ENCODE measurements around the gene ST6GAL1. TPM values are rescaled to one million over a fixed set of nuclear protein-coding genes. Genes with fewer than 3 reads are reported as not detected.

The ST6GAL1 gene
- total RNA-seq, 1 experiment from 2014 or later, result 15.6 TPM

GRCh38 chr3:187085021-187085666, 154.8 kb downstream of the ST6GAL1 start:
- H4K20me1 ChIP-seq (ENCODE audit: insufficient read depth), result no peaks in the 10 kb centered on the region
- H3K9me3 ChIP-seq (ENCODE audit: control insufficient read depth in 1 of 2, insufficient read depth in 1 of 2, low read depth in 1 of 2, low read length in 2 of 2), result peaks cover 0 to 4% of the 10 kb centered on the region in 2 experiments; a peak in 1 of 4 replicates
- H3K4me3 ChIP-seq (replicated peaks in 1 of 2; ENCODE audit: low read depth in 1 of 2, low read length in 2 of 2), result no peak overlapping the region
- ChIA-PET POLR2A (no interaction called here), RAD21 (ENCODE audit: low non-redundant PET in 1 of 2, low total read pairs in 2 of 2, uncharacterized antibody in 2 of 2, unreplicated experiment in 2 of 2) (no interaction called here), CTCF (no interaction called here)
- H3K9me2 ChIP-seq (ENCODE audit: insufficient read depth), result no peaks in the 10 kb centered on the region
- H3K4me2 ChIP-seq (ENCODE audit: low read length), result no peak overlapping the region
- H2AFZ ChIP-seq (ENCODE audit: low read depth, low read length, poor library complexity, severe bottlenecking), result no peak overlapping the region
- no peaks in the 10 kb centered on the region for H3K27me3 ChIP-seq (ENCODE audit: insufficient read depth, low read length)
- H3K4me1 ChIP-seq (ENCODE audit: control insufficient read depth in 1 of 2, insufficient read depth in 2 of 2, low read length in 2 of 2), result no peaks in the 10 kb centered on the region
- H3K27ac ChIP-seq (ENCODE audit: low read depth, low read length), result no peak overlapping the region
- H3K36me3 ChIP-seq (ENCODE audit: control insufficient read depth in 1 of 2, insufficient read depth in 2 of 2, low read length in 2 of 2), result no peaks in the 10 kb centered on the region
- ATAC-seq (no peak), DNase-seq (ENCODE audit: low read depth, low spot score) (no peak)
- H3K9ac ChIP-seq (ENCODE audit: low read length), result no peak overlapping the region
- H3K79me2 ChIP-seq (ENCODE audit: insufficient read depth, low read length), result no peaks in the 10 kb centered on the region
- BruUV-seq (replicated peaks), result no TSS peak
- intact Hi-C loops (cut with micrococcal nuclease), result no loop called here
- no peak for TF ChIP-seq TCF7L2 (IDR thresholded peaks at IDR 0.05; ENCODE audit: borderline replicate concordance, extremely low read depth, insufficient read depth, insufficient read length)
- TF ChIP-seq, protein P1, sequence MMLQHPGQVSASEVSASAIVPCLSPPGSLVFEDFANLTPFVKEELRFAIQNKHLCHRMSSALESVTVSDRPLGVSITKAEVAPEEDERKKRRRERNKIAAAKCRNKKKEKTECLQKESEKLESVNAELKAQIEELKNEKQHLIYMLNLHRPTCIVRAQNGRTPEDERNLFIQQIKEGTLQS (IDR thresholded peaks at IDR 0.05), result no peak
- TF ChIP-seq EZH2phosphoT487 (IDR thresholded peaks at IDR 0.05; ENCODE audit: borderline replicate concordance), result no peak
- no peak for TF ChIP-seq ELF1 (IDR thresholded peaks at IDR 0.05; ENCODE audit: borderline replicate concordance, low read depth)
- no peak for TF ChIP-seq EGR1 (IDR thresholded peaks at IDR 0.05; ENCODE audit: low read depth)
- TF ChIP-seq, protein P2, sequence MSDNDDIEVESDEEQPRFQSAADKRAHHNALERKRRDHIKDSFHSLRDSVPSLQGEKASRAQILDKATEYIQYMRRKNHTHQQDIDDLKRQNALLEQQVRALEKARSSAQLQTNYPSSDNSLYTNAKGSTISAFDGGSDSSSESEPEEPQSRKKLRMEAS (IDR thresholded peaks at IDR 0.05), result no peak
- no peak for TF ChIP-seq CBX3 (IDR thresholded peaks at IDR 0.05; ENCODE audit: low read depth)
- no peak for TF ChIP-seq SP1 (IDR thresholded peaks at IDR 0.05; ENCODE audit: low read depth)
- TF ChIP-seq POLR2A (IDR thresholded peaks at IDR 0.05; ENCODE audit: borderline replicate concordance, extremely low read depth, insufficient read depth, insufficient read length), result no peak
- no peak for TF ChIP-seq JUND (IDR thresholded peaks at IDR 0.05)
- TF ChIP-seq CTCF (IDR thresholded peaks at IDR 0.05 in 2 of 3, conservative IDR thresholded peaks at IDR 0.05 in 1 of 3; ENCODE audit: borderline replicate concordance in 1 of 3, insufficient read depth in 1 of 3, low read depth in 2 of 3, low read length in 2 of 3), result no peak
- no peak for TF ChIP-seq CEBPB (IDR thresholded peaks at IDR 0.05; ENCODE audit: low read depth)
- no peak for TF ChIP-seq RAD21 (IDR thresholded peaks at IDR 0.05; ENCODE audit: low read depth)
- TF ChIP-seq SIN3A (IDR thresholded peaks at IDR 0.05; ENCODE audit: low read depth), result no peak
- no peak for TF ChIP-seq FOSL1 (IDR thresholded peaks at IDR 0.05; ENCODE audit: low read depth)
- TF ChIP-seq YY1 (IDR thresholded peaks at IDR 0.05; ENCODE audit: extremely low read depth, insufficient replicate concordance, low read depth, low read length), result no peak
- TF ChIP-seq ZFX (IDR thresholded peaks at IDR 0.05), result no peak
- no peak for TF ChIP-seq SRF (IDR thresholded peaks at IDR 0.05; ENCODE audit: low read depth)
- no peak for TF ChIP-seq EZH2 (IDR thresholded peaks at IDR 0.05)
- TF ChIP-seq, protein P3, sequence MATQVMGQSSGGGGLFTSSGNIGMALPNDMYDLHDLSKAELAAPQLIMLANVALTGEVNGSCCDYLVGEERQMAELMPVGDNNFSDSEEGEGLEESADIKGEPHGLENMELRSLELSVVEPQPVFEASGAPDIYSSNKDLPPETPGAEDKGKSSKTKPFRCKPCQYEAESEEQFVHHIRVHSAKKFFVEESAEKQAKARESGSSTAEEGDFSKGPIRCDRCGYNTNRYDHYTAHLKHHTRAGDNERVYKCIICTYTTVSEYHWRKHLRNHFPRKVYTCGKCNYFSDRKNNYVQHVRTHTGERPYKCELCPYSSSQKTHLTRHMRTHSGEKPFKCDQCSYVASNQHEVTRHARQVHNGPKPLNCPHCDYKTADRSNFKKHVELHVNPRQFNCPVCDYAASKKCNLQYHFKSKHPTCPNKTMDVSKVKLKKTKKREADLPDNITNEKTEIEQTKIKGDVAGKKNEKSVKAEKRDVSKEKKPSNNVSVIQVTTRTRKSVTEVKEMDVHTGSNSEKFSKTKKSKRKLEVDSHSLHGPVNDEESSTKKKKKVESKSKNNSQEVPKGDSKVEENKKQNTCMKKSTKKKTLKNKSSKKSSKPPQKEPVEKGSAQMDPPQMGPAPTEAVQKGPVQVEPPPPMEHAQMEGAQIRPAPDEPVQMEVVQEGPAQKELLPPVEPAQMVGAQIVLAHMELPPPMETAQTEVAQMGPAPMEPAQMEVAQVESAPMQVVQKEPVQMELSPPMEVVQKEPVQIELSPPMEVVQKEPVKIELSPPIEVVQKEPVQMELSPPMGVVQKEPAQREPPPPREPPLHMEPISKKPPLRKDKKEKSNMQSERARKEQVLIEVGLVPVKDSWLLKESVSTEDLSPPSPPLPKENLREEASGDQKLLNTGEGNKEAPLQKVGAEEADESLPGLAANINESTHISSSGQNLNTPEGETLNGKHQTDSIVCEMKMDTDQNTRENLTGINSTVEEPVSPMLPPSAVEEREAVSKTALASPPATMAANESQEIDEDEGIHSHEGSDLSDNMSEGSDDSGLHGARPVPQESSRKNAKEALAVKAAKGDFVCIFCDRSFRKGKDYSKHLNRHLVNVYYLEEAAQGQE (IDR thresholded peaks at IDR 0.05; ENCODE audit: low read depth), result no peak

All from HCT116 (cell line).